Duodenal mucosa (tissue), 2 donors: Measurements from ENCODE around the gene MICALL1.
"Not testable (repeated sequence)": the region's sequence is repeated elsewhere in the genome, so short reads cannot be mapped to it uniquely, and the experiment has no call there.

Source experiments
- H3K27ac ChIP-seq: one replicate; pipeline ENCODE4 v1.7.0; 2013; ENCODE audit warnings: low read depth, low read length
- H3K27me3 ChIP-seq, 2 donors: one replicate each; pipeline ENCODE4 v1.7.0; 2013; ENCODE audit warnings: low read length in 2 of 2, control low read depth in 1 of 2; ENCODE audit not compliant: insufficient read depth in 2 of 2, control insufficient read depth in 1 of 2
- H3K36me3 ChIP-seq, 2 donors: one replicate each; pipeline ENCODE4 v1.7.0; 2013; ENCODE audit warnings: low read length in 2 of 2, control low read depth in 1 of 2; ENCODE audit not compliant: insufficient read depth in 2 of 2, control insufficient read depth in 1 of 2
- H3K4me1 ChIP-seq, 2 donors: one replicate each; pipeline ENCODE4 v1.7.0; 2013; ENCODE audit warnings: low read length in 2 of 2, control low read depth in 1 of 2; ENCODE audit not compliant: insufficient read depth in 2 of 2, control insufficient read depth in 1 of 2
- H3K4me3 ChIP-seq, 2 donors: one replicate each; pipeline ENCODE4 v1.7.0; 2013; ENCODE audit warnings: low read length in 2 of 2, low read depth in 1 of 2
- H3K9ac ChIP-seq, 2 donors: one replicate each; pipeline ENCODE4 v1.7.0; 2013; ENCODE audit warnings: low read length in 2 of 2, low read depth in 1 of 2
- H3K9me3 ChIP-seq, 2 donors: one replicate each; pipeline ENCODE4 v1.7.0; 2013; ENCODE audit warnings: low read length in 2 of 2, control low read depth in 1 of 2; ENCODE audit not compliant: control insufficient read depth in 1 of 2

MICALL1 gene

GRCh38 chr22:37955825-37956397 is 49.8 kb downstream of the MICALL1 start:
- not testable (repeated sequence) for H3K4me3 ChIP-seq, H3K27ac ChIP-seq, H3K27me3 ChIP-seq, H3K9me3 ChIP-seq, H3K9ac ChIP-seq
- Histone ChIP-seq H3K36me3 (peaks cover 20 to 40% of the 10 kb centered on the region in 2 donors), H3K4me1 (peaks cover 18 to 21% of the 10 kb centered on the region in 2 donors)

GRCh38 chr22:37957232-37957631 is 51.1 kb downstream of the MICALL1 start:
- Histone ChIP-seq H3K27ac (no peak overlapping the region), H3K9ac (no peak overlapping the region), H3K9me3 (no peaks in the 10 kb centered on the region), H3K27me3 (peaks cover 3 to 5% of the 10 kb centered on the region in 2 donors), H3K36me3 (peaks cover 22 to 52% of the 10 kb centered on the region in 2 donors), H3K4me1 (peaks cover 18 to 21% of the 10 kb centered on the region in 2 donors), H3K4me3 (no peak overlapping the region)

GRCh38 chr22:37959231-37959825 is 53.2 kb downstream of the MICALL1 start:
- no peak overlapping the region for H3K9ac ChIP-seq
- no peaks in the 10 kb centered on the region for H3K9me3 ChIP-seq
- H3K4me1 ChIP-seq: peaks cover 7% of the 10 kb centered on the region in 2 donors
- no peak overlapping the region for H3K4me3 ChIP-seq
- no peaks in the 10 kb centered on the region for H3K27me3 ChIP-seq
- peaks cover 28 to 61% of the 10 kb centered on the region in 2 donors for H3K36me3 ChIP-seq
- no peak overlapping the region for H3K27ac ChIP-seq

GRCh38 chr22:37961062-37961461 is 55.0 kb downstream of the MICALL1 start:
- no peaks in the 10 kb centered on the region for H3K4me1 ChIP-seq
- no peak overlapping the region for H3K4me3 ChIP-seq
- H3K27ac ChIP-seq: no peak overlapping the region
- no peak overlapping the region for H3K9ac ChIP-seq
- H3K9me3 ChIP-seq: no peaks in the 10 kb centered on the region
- peaks cover 32 to 61% of the 10 kb centered on the region in 2 donors for H3K36me3 ChIP-seq
- no peaks in the 10 kb centered on the region for H3K27me3 ChIP-seq

GRCh38 chr22:37965940-37966664 is 60.0 kb downstream of the MICALL1 start:
- Histone ChIP-seq H3K4me3 (no peak overlapping the region), H3K9me3 (no peaks in the 10 kb centered on the region), H3K27me3 (no peaks in the 10 kb centered on the region), H3K4me1 (no peaks in the 10 kb centered on the region), H3K9ac (no peak overlapping the region), H3K27ac (no peak overlapping the region), H3K36me3 (peaks cover 18 to 48% of the 10 kb centered on the region in 2 donors)

GRCh38 chr22:37967147-37967546 is 61.0 kb downstream of the MICALL1 start:
- no peak overlapping the region for H3K4me3 ChIP-seq
- H3K9ac ChIP-seq: no peak overlapping the region
- peaks cover 17 to 38% of the 10 kb centered on the region in 2 donors for H3K36me3 ChIP-seq
- no peaks in the 10 kb centered on the region for H3K27me3 ChIP-seq
- no peaks in the 10 kb centered on the region for H3K4me1 ChIP-seq
- no peaks in the 10 kb centered on the region for H3K9me3 ChIP-seq
- H3K27ac ChIP-seq: no peak overlapping the region

- Histone ChIP-seq H3K27ac (no peak overlapping the region), H3K4me3 (no peak overlapping the region), H3K9ac (no peak overlapping the region), H3K27me3 (no peaks in the 10 kb centered on the region), H3K4me1 (no peaks in the 10 kb centered on the region), H3K36me3 (peaks cover 17 to 35% of the 10 kb centered on the region in 2 donors), H3K9me3 (no peaks in the 10 kb centered on the region)
These were observed 61.7 kb downstream of the MICALL1 start for GRCh38 chr22:37967637-37968451.

- Histone ChIP-seq H3K4me1 (no peaks in the 10 kb centered on the region), H3K9me3 (no peaks in the 10 kb centered on the region), H3K36me3 (peaks cover 13 to 32% of the 10 kb centered on the region in 2 donors), H3K27ac (no peak overlapping the region), H3K9ac (no peak overlapping the region), H3K27me3 (no peaks in the 10 kb centered on the region), H3K4me3 (no peak overlapping the region)
These were observed 62.6 kb downstream of the MICALL1 start for GRCh38 chr22:37968452-37969251.

GRCh38 chr22:37970864-37971263 is 64.8 kb downstream of the MICALL1 start:
- Histone ChIP-seq H3K9me3 (no peaks in the 10 kb centered on the region), H3K4me1 (no peaks in the 10 kb centered on the region), H3K36me3 (peaks cover 12 to 29% of the 10 kb centered on the region in 2 donors), H3K4me3 (no peak overlapping the region), H3K27ac (no peak overlapping the region), H3K9ac (no peak overlapping the region), H3K27me3 (no peaks in the 10 kb centered on the region)
